ENCODE data around the gene SSR4.
"Not testable (repeated sequence)": the region's sequence is repeated elsewhere in the genome, so short reads cannot be mapped to it uniquely, and the experiment has no call there.

The SSR4 gene
- 42.7 to 119 (median 79.3) reads per million in 18 experiments for total RNA-seq

GRCh38 chrX:153794018-153794896 lies at the start of gene SSR4, which contains the start of gene IDH3G:
TSS of gene SSR4 (plus strand) at chrX:153794668. CDS start at chrX:153794688, 20 bp downstream.
TSS of gene IDH3G (minus strand) at chrX:153794375. CDS start at chrX:153794326, 49 bp downstream.
- peak; percentile 93 to 95 for DNase-seq

- not testable (repeated sequence) for DNase-seq
These were observed 49.4 kb upstream of the SSR4 start for GRCh38 chrX:153745067-153745433.

GRCh38 chrX:153746359-153746758 lies 48.1 kb upstream of the SSR4 start:
- no peak for DNase-seq

- not testable (repeated sequence) for DNase-seq
These were observed 47.5 kb upstream of the SSR4 start for GRCh38 chrX:153746991-153747390.

- not testable (repeated sequence) for DNase-seq
These were observed 45.5 kb upstream of the SSR4 start for GRCh38 chrX:153749017-153749416.

GRCh38 chrX:153750127-153750774 lies 44.2 kb upstream of the SSR4 start:
- DNase-seq: no peak

GRCh38 chrX:153755136-153755535 lies 39.3 kb upstream of the SSR4 start:
- no peak for DNase-seq

- no peak for DNase-seq
These were observed 32.6 kb upstream of the SSR4 start for GRCh38 chrX:153761863-153762262.

GRCh38 chrX:153762626-153763173 lies 31.8 kb upstream of the SSR4 start:
- DNase-seq: no peak

GRCh38 chrX:153763298-153763932 lies 31.1 kb upstream of the SSR4 start:
- DNase-seq: no peak

- peak; percentile 61 to 67 for DNase-seq
These were observed 30.3 kb upstream of the SSR4 start, which contains the start of gene PLXNB3 for GRCh38 chrX:153763989-153764755. TSS of gene PLXNB3 (plus strand) at chrX:153764249. CDS start at chrX:153765536, 1,287 bp downstream.

GRCh38 chrX:153764786-153765137 lies 29.7 kb upstream of the SSR4 start:
- DNase-seq: no peak

- DNase-seq: no peak
These were observed 29.1 kb upstream of the SSR4 start for GRCh38 chrX:153765138-153766079.

GRCh38 chrX:153766098-153766817 lies 28.2 kb upstream of the SSR4 start:
- DNase-seq: peak in 1 of 2 donors; percentile 15

- DNase-seq: no peak
These were observed 27.4 kb upstream of the SSR4 start for GRCh38 chrX:153766871-153767673.

- DNase-seq: no peak
These were observed 26.8 kb upstream of the SSR4 start for GRCh38 chrX:153767674-153768055.

- DNase-seq: no peak
These were observed 25.9 kb upstream of the SSR4 start for GRCh38 chrX:153768311-153769157.

- no peak for DNase-seq
These were observed 25.2 kb upstream of the SSR4 start for GRCh38 chrX:153769158-153769864.
